DND-41 (cell line): Measurements from ENCODE around the gene CTNNAL1.
A peak's percentile ranks its signal among the peaks of the same experiment; 100 is the strongest.
"Not testable (repeated sequence)": the region's sequence is repeated elsewhere in the genome, so short reads cannot be mapped to it uniquely, and the experiment has no call there.

Experiments
- ATAC-seq: fragments of 200-7000 bp; cut with Tn5 transposase; 3 replicates; pipeline ENCODE4 v1.9.1; 2021; ENCODE audit warnings: low read depth; ENCODE audit not compliant: insufficient read depth
- DNase-seq: peaks from one replicate; pipeline ENCODE4 v3.0.0-alpha.2; 2020
- H2AFZ ChIP-seq: 2 replicates; pipeline ENCODE4 v1.6.0; 2012; ENCODE audit warnings: low read depth, low read length
- H3K27ac ChIP-seq: 2 replicates; pipeline ENCODE4 v1.5.1; 2012; ENCODE audit warnings: low read length, inconsistent platforms
- H3K27me3 ChIP-seq: fragments of 200-600 bp; sonication (generic); 2 replicates; pipeline ENCODE4 v1.6.0; 2012; ENCODE audit warnings: low read length, mild to moderate bottlenecking, inconsistent platforms; ENCODE audit not compliant: insufficient read depth, poor library complexity
- H3K36me3 ChIP-seq: 2 replicates; pipeline ENCODE4 v1.5.1; 2012; ENCODE audit warnings: low read length, inconsistent platforms; ENCODE audit not compliant: insufficient read depth
- H3K4me1 ChIP-seq: 2 replicates; pipeline ENCODE4 v1.5.1; 2012; ENCODE audit warnings: mild to moderate bottlenecking, low read length; ENCODE audit not compliant: insufficient read depth
- H3K4me2 ChIP-seq: 2 replicates; pipeline ENCODE4 v1.6.0; 2012; ENCODE audit warnings: mild to moderate bottlenecking, moderate library complexity, low read length, inconsistent platforms; ENCODE audit not compliant: insufficient read depth
- H3K4me3 ChIP-seq, 2 experiments: fragments of 200-600 bp in 1 of 2; shearing (Covaris generic) in 1 of 2; 2 replicates each; pipeline ENCODE4 v1.5.1; 2012 to 2016; ENCODE audit warnings: inconsistent platforms in 2 of 2, low read length in 2 of 2, mild to moderate bottlenecking in 2 of 2, low read depth in 1 of 2, moderate library complexity in 1 of 2
- H3K79me2 ChIP-seq: 2 replicates; pipeline ENCODE4 v1.6.0; 2012; ENCODE audit warnings: low read length, inconsistent platforms; ENCODE audit not compliant: insufficient read depth
- H3K9ac ChIP-seq: 2 replicates; pipeline ENCODE4 v1.6.0; 2012; ENCODE audit warnings: low read depth, mild to moderate bottlenecking, inconsistent platforms, low read length, moderate library complexity
- H3K9me3 ChIP-seq: 2 replicates; pipeline ENCODE4 v1.5.1; 2012; ENCODE audit warnings: low read length, moderate library complexity, mild to moderate bottlenecking, inconsistent platforms; ENCODE audit not compliant: insufficient read depth, severe bottlenecking
- H4K20me1 ChIP-seq: 2 replicates; pipeline ENCODE4 v1.6.0; 2012; ENCODE audit warnings: low read length; ENCODE audit not compliant: insufficient read depth
- CTCF ChIP-seq: IDR thresholded peaks from 2 replicates; pipeline ENCODE4 v1.5.1; 2012; ENCODE audit warnings: borderline replicate concordance, low read length, moderate library complexity, mild to moderate bottlenecking; ENCODE audit not compliant: poor library complexity, severe bottlenecking; ENCODE audit errors: extremely low read depth
- EZH2 ChIP-seq: IDR thresholded peaks from 3 replicates; pipeline ENCODE4 v1.6.1; 2012; ENCODE audit warnings: borderline replicate concordance, low read depth, mild to moderate bottlenecking, moderate library complexity, low read length, inconsistent platforms; ENCODE audit not compliant: severe bottlenecking

Gene CTNNAL1

GRCh38 chr9:109012876-109013678, at the start of gene CTNNAL1:
CTNNAL1 (minus strand) TSS chr9:109013499; CDS start chr9:109013442, 57 bp downstream.
- Histone ChIP-seq H3K27me3 (no peaks in the 10 kb centered on the region), H3K36me3 (peaks cover 12% of the 10 kb centered on the region), H3K4me1 (peaks cover 25% of the 10 kb centered on the region), H3K9me3 (no peaks in the 10 kb centered on the region), H2AFZ (peak within 1 kb of the TSS; percentile 55), H3K9ac (peak within 1 kb of the TSS; percentile 80), H3K79me2 (peaks cover 31% of the 10 kb centered on the region), H3K27ac (peak within 1 kb of the TSS; percentile 67), H4K20me1 (peaks cover 11% of the 10 kb centered on the region; the same call in 1 of the 2 replicates), H3K4me2 (peak within 1 kb of the TSS; percentile 80), H3K4me3 (peak within 1 kb of the TSS; percentile 27 to 72)
- TF ChIP-seq EZH2: no peak
- no peak for TF ChIP-seq CTCF
- ATAC-seq: peak; percentile 89
- DNase-seq: peak; percentile 90

GRCh38 chr9:109062543-109062942, 49.2 kb upstream of the CTNNAL1 start:
- no peaks in the 10 kb centered on the region for H4K20me1 ChIP-seq
- no peak overlapping the region for H2AFZ ChIP-seq
- H3K27ac ChIP-seq: no peak overlapping the region
- TF ChIP-seq CTCF (no peak), EZH2 (no peak)
- DNase-seq (no peak), ATAC-seq (no peak)
- no peak overlapping the region for H3K4me3 ChIP-seq
- H3K36me3 ChIP-seq: peaks cover 79% of the 10 kb centered on the region
- H3K4me2 ChIP-seq: no peak overlapping the region
- H3K79me2 ChIP-seq: 0 out of 2 replicates have a peak, but pooled peaks cover 2% of the 10 kb centered on the region
- H3K9ac ChIP-seq: no peak overlapping the region
- H3K27me3 ChIP-seq: no peaks in the 10 kb centered on the region
- no peaks in the 10 kb centered on the region for H3K9me3 ChIP-seq
- no peaks in the 10 kb centered on the region for H3K4me1 ChIP-seq

GRCh38 chr9:109060191-109060590, 46.9 kb upstream of the CTNNAL1 start:
- no peak for DNase-seq
- no peak overlapping the region for H3K9ac ChIP-seq
- H3K27me3 ChIP-seq: no peaks in the 10 kb centered on the region
- no peak overlapping the region for H3K4me3 ChIP-seq
- no peak for ATAC-seq
- H2AFZ ChIP-seq: no peak overlapping the region
- H4K20me1 ChIP-seq: no peaks in the 10 kb centered on the region
- TF ChIP-seq EZH2 (no peak), CTCF (no peak)
- 0 out of 2 replicates have a peak, but pooled peaks cover 2% of the 10 kb centered on the region for H3K79me2 ChIP-seq
- H3K36me3 ChIP-seq: peaks cover 77% of the 10 kb centered on the region
- H3K4me2 ChIP-seq: no peak overlapping the region
- H3K27ac ChIP-seq: no peak overlapping the region
- no peaks in the 10 kb centered on the region for H3K9me3 ChIP-seq
- no peaks in the 10 kb centered on the region for H3K4me1 ChIP-seq

GRCh38 chr9:109053121-109053520, 39.8 kb upstream of the CTNNAL1 start:
- H3K27ac ChIP-seq, H3K9me3 ChIP-seq, ATAC-seq, H3K4me1 ChIP-seq, H4K20me1 ChIP-seq, H3K4me2 ChIP-seq, H3K27me3 ChIP-seq, H3K79me2 ChIP-seq, H2AFZ ChIP-seq, DNase-seq, H3K9ac ChIP-seq, H3K4me3 ChIP-seq: not testable (repeated sequence)
- H3K36me3 ChIP-seq: peaks cover 81% of the 10 kb centered on the region
